H9 (cell line): ENCODE data around the gene SF3A2. TPM values are rescaled to one million over a fixed set of nuclear protein-coding genes. Genes with fewer than 3 reads are reported as not detected.

Experiments used
- DNase-seq: peaks from one replicate; pipeline ENCODE4 v3.0.0-alpha.2; 2017
- H2AFZ ChIP-seq: one replicate; pipeline ENCODE4 v1.6.1; 2013; ENCODE audit warnings: mild to moderate bottlenecking, low read length, control low read depth, moderate library complexity
- H2AK5ac ChIP-seq: 2 replicates; pipeline ENCODE4 v1.6.1; 2013; ENCODE audit warnings: low read length, control low read depth, mixed read lengths; ENCODE audit not compliant: insufficient read length
- H2BK120ac ChIP-seq: one replicate; pipeline ENCODE4 v1.6.1; 2013; ENCODE audit warnings: low read depth, mild to moderate bottlenecking, low read length, control low read depth, inconsistent platforms; ENCODE audit not compliant: poor library complexity, severe bottlenecking
- H2BK12ac ChIP-seq: 2 replicates; pipeline ENCODE4 v1.6.1; 2013; ENCODE audit warnings: low read length, control low read depth, mixed read lengths, low read depth; ENCODE audit not compliant: insufficient read length
- H2BK15ac ChIP-seq: 2 replicates; pipeline ENCODE4 v1.6.1; 2013; ENCODE audit warnings: low read depth, low read length, control low read depth
- H2BK20ac ChIP-seq: one replicate; pipeline ENCODE4 v1.6.1; 2013; ENCODE audit warnings: low read depth, mild to moderate bottlenecking, low read length, control low read depth, inconsistent platforms; ENCODE audit not compliant: poor library complexity, severe bottlenecking
- H2BK5ac ChIP-seq: 2 replicates; pipeline ENCODE4 v1.6.1; 2013; ENCODE audit warnings: low read length, control low read depth, mixed read lengths; ENCODE audit not compliant: insufficient read length
- H3K14ac ChIP-seq: 2 replicates; pipeline ENCODE4 v1.6.1; 2013; ENCODE audit warnings: low read length, control low read depth; ENCODE audit not compliant: insufficient read depth
- H3K18ac ChIP-seq: 2 replicates; pipeline ENCODE4 v1.6.1; 2013; ENCODE audit warnings: low read depth, mild to moderate bottlenecking, mixed read lengths, low read length, control low read depth; ENCODE audit not compliant: insufficient read length
- H3K23ac ChIP-seq: 2 replicates; pipeline ENCODE4 v1.6.1; 2013; ENCODE audit warnings: low read length, control low read depth, mixed read lengths, low read depth; ENCODE audit not compliant: insufficient read length
- H3K23me2 ChIP-seq: 2 replicates; pipeline ENCODE4 v1.6.1; 2013; ENCODE audit warnings: low read depth, mild to moderate bottlenecking, mixed read lengths, low read length, control low read depth; ENCODE audit not compliant: insufficient read length, poor library complexity, severe bottlenecking
- H3K27ac ChIP-seq: 2 replicates; pipeline ENCODE4 v1.5.1; 2013; ENCODE audit warnings: low read length, control low read depth, mixed read lengths, low read depth; ENCODE audit not compliant: insufficient read length
- H3K27me3 ChIP-seq: 2 replicates; pipeline ENCODE4 v1.6.1; 2013; ENCODE audit warnings: low read length, control low read depth, inconsistent platforms; ENCODE audit not compliant: insufficient read depth
- H3K4ac ChIP-seq: 2 replicates; pipeline ENCODE4 v1.6.1; 2013; ENCODE audit warnings: low read depth, mild to moderate bottlenecking, control low read depth, inconsistent platforms, low read length, moderate library complexity
- H3K4me1 ChIP-seq: 2 replicates; pipeline ENCODE4 v1.6.1; 2013; ENCODE audit warnings: low read length, control low read depth, inconsistent platforms; ENCODE audit not compliant: insufficient read depth
- H3K4me2 ChIP-seq: 2 replicates; pipeline ENCODE4 v1.6.1; 2013; ENCODE audit warnings: low read length, control low read depth, mixed read lengths; ENCODE audit not compliant: insufficient read length, insufficient read depth
- H3K56ac ChIP-seq: 2 replicates; pipeline ENCODE4 v1.6.1; 2013; ENCODE audit warnings: low read depth, mild to moderate bottlenecking, mixed read lengths, low read length, control low read depth; ENCODE audit not compliant: insufficient read length
- H3K79me1 ChIP-seq: 2 replicates; pipeline ENCODE4 v1.6.1; 2013; ENCODE audit warnings: low read depth, mild to moderate bottlenecking, moderate library complexity, low read length, control low read depth, inconsistent platforms; ENCODE audit not compliant: insufficient read depth, poor library complexity, severe bottlenecking
- H3K79me2 ChIP-seq: 2 replicates; pipeline ENCODE4 v1.6.1; 2013; ENCODE audit warnings: low read length, control low read depth, inconsistent platforms; ENCODE audit not compliant: insufficient read depth
- H3K9ac ChIP-seq: 2 replicates; pipeline ENCODE4 v1.6.1; 2013; ENCODE audit warnings: low read length, control low read depth, mixed read lengths; ENCODE audit not compliant: insufficient read length; ENCODE audit errors: extremely low read depth
- H3K9me3 ChIP-seq: one replicate; pipeline ENCODE4 v1.6.1; 2013; ENCODE audit warnings: low read depth, low read length, inconsistent platforms; ENCODE audit not compliant: control insufficient read depth
- H3T11ph ChIP-seq: one replicate; pipeline ENCODE4 v1.6.1; 2013; ENCODE audit warnings: mild to moderate bottlenecking, low read length, control low read depth, inconsistent platforms
- H4K20me1 ChIP-seq: one replicate; pipeline ENCODE4 v1.6.1; 2013; ENCODE audit not compliant: control insufficient read depth, insufficient read length, insufficient read depth
- H4K5ac ChIP-seq: 2 replicates; pipeline ENCODE4 v1.6.1; 2013; ENCODE audit warnings: low read depth, mild to moderate bottlenecking, mixed read lengths, low read length, control low read depth; ENCODE audit not compliant: insufficient read length
- H4K8ac ChIP-seq: replicated peaks from 2 replicates; pipeline ENCODE4 v1.6.1; 2013; ENCODE audit warnings: low read length, control low read depth, mixed read lengths, low read depth; ENCODE audit not compliant: insufficient read length
- H4K91ac ChIP-seq: 2 replicates; pipeline ENCODE4 v1.6.1; 2013; ENCODE audit warnings: low read depth, mild to moderate bottlenecking, moderate library complexity, mixed read lengths, low read length, control low read depth; ENCODE audit not compliant: insufficient read length
- H3K27ac Mint-ChIP-seq, 3 experiments: 2 replicates in 2 of 3; 3 replicates in 1 of 3; pipeline ENCODE4 v1.8.0; 2020 to 2021; ENCODE audit warnings: mixed read lengths in 3 of 3, mild to moderate bottlenecking in 1 of 3, moderate library complexity in 1 of 3
- H3K27me3 Mint-ChIP-seq: 2 replicates; pipeline ENCODE4 v1.8.0; 2021; ENCODE audit warnings: low read depth, mild to moderate bottlenecking, moderate library complexity, mixed read lengths
- H3K36me3 Mint-ChIP-seq, 3 experiments: 2 replicates in 2 of 3; 3 replicates in 1 of 3; pipeline ENCODE4 v1.8.0; 2020 to 2021; ENCODE audit warnings: low read depth in 3 of 3, mixed read lengths in 3 of 3; ENCODE audit not compliant: insufficient read depth in 1 of 3
- H3K4me1 Mint-ChIP-seq, 2 experiments: 2 replicates each; pipeline ENCODE4 v1.8.0; 2020; ENCODE audit warnings: mixed read lengths in 2 of 2
- H3K4me3 Mint-ChIP-seq, 2 experiments: 2 replicates in 1 of 2; 3 replicates in 1 of 2; pipeline ENCODE4 v1.8.0; 2020 to 2021; ENCODE audit warnings: mild to moderate bottlenecking in 2 of 2, mixed read lengths in 2 of 2, moderate library complexity in 1 of 2
- H3K9me3 Mint-ChIP-seq, 2 experiments: 2 replicates in 1 of 2; 3 replicates in 1 of 2; pipeline ENCODE4 v1.8.0; 2020; ENCODE audit warnings: mild to moderate bottlenecking in 2 of 2, mixed read lengths in 2 of 2, moderate library complexity in 1 of 2
- CTCF ChIP-seq: fragments of 200-600 bp; sonication (generic); conservative IDR thresholded peaks from 3 replicates; pipeline ENCODE4 v1.8.0; 2021; ENCODE audit warnings: antibody characterized with exemption, mild to moderate bottlenecking
- WGBS: extraction: QIAGEN DNeasy Blood & Tissue Kit; methylation state at CpG from one replicate; pipeline ENCODE4 v1.1.7; 2013; ENCODE audit warnings: missing lambda C conversion rate, low lambda C conversion rate, mixed read lengths; ENCODE audit not compliant: insufficient read length; ENCODE audit errors: extremely low coverage; 5-methylcytosine and 5-hydroxymethylcytosine counted together
- total RNA-seq: library from RNA; stranded (reverse); gene quantifications from 2 replicates; pipeline ENCODE4 v1.2.1, GENCODE V29; 2021

The SF3A2 gene
- total RNA-seq, 1 experiment from 2014 or later = 166 TPM

GRCh38 chr19:2210206-2210605 lies 26.4 kb upstream of the SF3A2 start:
- no peak overlapping the region for H3K56ac ChIP-seq
- H3K79me2 ChIP-seq = no peaks in the 10 kb centered on the region
- no CpG with 5 or more reads among the region's 21 CpGs for WGBS
- H2BK12ac ChIP-seq = no peak overlapping the region
- H2BK120ac ChIP-seq = no peak overlapping the region
- no peak overlapping the region for H2BK15ac ChIP-seq
- no peak overlapping the region for H4K91ac ChIP-seq
- Mint-ChIP-seq H3K27ac (no peak overlapping the region), H3K4me1 (no peaks in the 10 kb centered on the region), H3K9me3 (no peaks in the 10 kb centered on the region), H3K27me3 (no peaks in the 10 kb centered on the region), H3K36me3 (peaks cover 21 to 46% (median 43%) of the 10 kb centered on the region in 3 experiments), H3K4me3 (no peak overlapping the region)
- no peak overlapping the region for H3K23ac ChIP-seq
- no peaks in the 10 kb centered on the region for H3K9me3 ChIP-seq
- H2BK5ac ChIP-seq = no peak overlapping the region
- no peak overlapping the region for H4K8ac ChIP-seq
- no peak overlapping the region for H4K5ac ChIP-seq
- H3K4me1 ChIP-seq = no peaks in the 10 kb centered on the region
- H3K27me3 ChIP-seq = no peaks in the 10 kb centered on the region
- DNase-seq = no peak
- no peak overlapping the region for H2AFZ ChIP-seq
- H2AK5ac ChIP-seq = no peak overlapping the region
- H3K23me2 ChIP-seq = no peaks in the 10 kb centered on the region
- H3K4me2 ChIP-seq = no peak overlapping the region
- no peak overlapping the region for H3K27ac ChIP-seq
- no peak for TF ChIP-seq CTCF
- H3K79me1 ChIP-seq = no peaks in the 10 kb centered on the region
- no peak overlapping the region for H3K14ac ChIP-seq
- H3K18ac ChIP-seq = no peak overlapping the region
- H2BK20ac ChIP-seq = no peak overlapping the region
- H3T11ph ChIP-seq = no peak overlapping the region
- H3K4ac ChIP-seq = no peak overlapping the region
- no peaks in the 10 kb centered on the region for H4K20me1 ChIP-seq
- no peak overlapping the region for H3K9ac ChIP-seq
